ENCODE measurements around the gene ATP5PB. TPM values are rescaled to one million over a fixed set of nuclear protein-coding genes. Genes with fewer than 3 reads are reported as not detected.

Gene ATP5PB
- total and polyA plus RNA-seq, 12 donors = 146 to 899 (median 789) TPM

- 97 to 100% methylated on average over 2 of the region's 2 CpGs for WGBS, 2 donors
- H3K4me1 ChIP-seq = peaks cover 0 to 27% (median 13%) of the 10 kb centered on the region in 9 donors
- H3K36me3 ChIP-seq = peaks cover 0 to 98% (median 31%) of the 10 kb centered on the region in 9 donors
- ATAC-seq (no peak), DNase-seq (no peak)
- H3K27ac ChIP-seq = no peak overlapping the region
- no peak overlapping the region for H3K4me3 ChIP-seq
- H3K9me3 ChIP-seq = no peaks in the 10 kb centered on the region
- intact Hi-C loops (cut with DNase I) = no loop called here
- no peaks in the 10 kb centered on the region for H3K27me3 ChIP-seq
- no peak for TF ChIP-seq CTCF (IDR thresholded peaks at IDR 0.05)
Observed at GRCh38 chr1:111465754-111466153, 16.5 kb downstream of the ATP5PB start.

GRCh38 chr1:111466480-111466879 is 17.2 kb downstream of the ATP5PB start:
- Histone ChIP-seq H3K4me3 (no peak overlapping the region), H3K27me3 (no peaks in the 10 kb centered on the region), H3K4me1 (peaks cover 0 to 28% (median 13%) of the 10 kb centered on the region in 9 donors), H3K36me3 (peaks cover 0 to 98% (median 26%) of the 10 kb centered on the region in 9 donors), H3K9me3 (no peaks in the 10 kb centered on the region), H3K27ac (peak overlapping the region in 1 of 10 donors; percentile 23)
- ATAC-seq (no peak), DNase-seq (no peak)
- WGBS, 2 donors = 0 to 1% methylated on average over 1 of the region's 1 CpG
- intact Hi-C loops (cut with DNase I) = no loop called here
- TF ChIP-seq CTCF (IDR thresholded peaks at IDR 0.05) = no peak

- Histone ChIP-seq H3K9me3 (no peaks in the 10 kb centered on the region), H3K4me3 (no peak overlapping the region), H3K27ac (peak overlapping the region in 7 of 10 donors; percentile 16 to 68 (median 41)), H3K27me3 (no peaks in the 10 kb centered on the region), H3K36me3 (peaks cover 0 to 94% (median 21%) of the 10 kb centered on the region in 9 donors), H3K4me1 (peaks cover 0 to 37% (median 7%) of the 10 kb centered on the region in 9 donors)
- ATAC-seq (peak in 4 of 8 donors; percentile 24 to 58 (median 36)), DNase-seq (no peak)
- intact Hi-C loops (cut with DNase I) = no loop called here
- WGBS, 2 donors = 72 to 83% methylated on average over 2 of the region's 2 CpGs
- no peak for TF ChIP-seq CTCF (IDR thresholded peaks at IDR 0.05)
Observed at GRCh38 chr1:111467865-111468716, 18.8 kb downstream of the ATP5PB start.

GRCh38 chr1:111468717-111469100 is 19.4 kb downstream of the ATP5PB start:
- H3K36me3 ChIP-seq = peaks cover 0 to 89% (median 21%) of the 10 kb centered on the region in 9 donors
- intact Hi-C loops (cut with DNase I) = no loop called here

More at GRCh38 chr1:111468717-111469100, 19.4 kb downstream of the ATP5PB start:
- DNase-seq (no peak), ATAC-seq (no peak)
- H3K27me3 ChIP-seq = no peaks in the 10 kb centered on the region
- no peak overlapping the region for H3K4me3 ChIP-seq
- peak overlapping the region in 3 of 10 donors; percentile 16 to 68 (median 63) for H3K27ac ChIP-seq
- TF ChIP-seq CTCF (IDR thresholded peaks at IDR 0.05) = no peak
- H3K9me3 ChIP-seq = no peaks in the 10 kb centered on the region
- H3K4me1 ChIP-seq = peaks cover 0 to 39% (median 13%) of the 10 kb centered on the region in 9 donors
